DMS 273 (cell line): Measurements from ENCODE around the gene PTPRK.

Source experiments
- DNase-seq: peaks from one replicate; lab custom pipeline; 2025; ENCODE audit not compliant: unreplicated experiment; lab: John Stamatoyannopoulos, UW

The PTPRK gene

DNA sequence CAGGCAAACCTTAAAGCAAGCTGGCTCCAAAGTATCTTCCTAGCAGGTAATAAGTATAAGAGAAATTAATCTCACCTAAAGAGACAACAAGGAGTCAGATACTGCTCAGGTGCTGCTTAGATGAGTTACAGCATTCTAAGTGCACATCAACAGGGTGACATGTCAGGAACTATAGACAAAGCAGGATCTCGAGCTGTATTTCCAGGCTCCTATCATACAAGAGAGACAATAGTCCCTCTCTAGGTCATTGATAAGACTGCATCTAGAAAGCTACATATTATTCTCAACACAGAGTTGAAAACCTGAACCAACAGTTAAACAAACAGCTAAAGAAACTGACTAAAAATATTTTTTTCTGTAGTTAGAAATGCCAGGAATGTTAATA is 3.9 kb downstream of the PTPRK start:
- peak; percentile 47 for DNase-seq

DNA sequence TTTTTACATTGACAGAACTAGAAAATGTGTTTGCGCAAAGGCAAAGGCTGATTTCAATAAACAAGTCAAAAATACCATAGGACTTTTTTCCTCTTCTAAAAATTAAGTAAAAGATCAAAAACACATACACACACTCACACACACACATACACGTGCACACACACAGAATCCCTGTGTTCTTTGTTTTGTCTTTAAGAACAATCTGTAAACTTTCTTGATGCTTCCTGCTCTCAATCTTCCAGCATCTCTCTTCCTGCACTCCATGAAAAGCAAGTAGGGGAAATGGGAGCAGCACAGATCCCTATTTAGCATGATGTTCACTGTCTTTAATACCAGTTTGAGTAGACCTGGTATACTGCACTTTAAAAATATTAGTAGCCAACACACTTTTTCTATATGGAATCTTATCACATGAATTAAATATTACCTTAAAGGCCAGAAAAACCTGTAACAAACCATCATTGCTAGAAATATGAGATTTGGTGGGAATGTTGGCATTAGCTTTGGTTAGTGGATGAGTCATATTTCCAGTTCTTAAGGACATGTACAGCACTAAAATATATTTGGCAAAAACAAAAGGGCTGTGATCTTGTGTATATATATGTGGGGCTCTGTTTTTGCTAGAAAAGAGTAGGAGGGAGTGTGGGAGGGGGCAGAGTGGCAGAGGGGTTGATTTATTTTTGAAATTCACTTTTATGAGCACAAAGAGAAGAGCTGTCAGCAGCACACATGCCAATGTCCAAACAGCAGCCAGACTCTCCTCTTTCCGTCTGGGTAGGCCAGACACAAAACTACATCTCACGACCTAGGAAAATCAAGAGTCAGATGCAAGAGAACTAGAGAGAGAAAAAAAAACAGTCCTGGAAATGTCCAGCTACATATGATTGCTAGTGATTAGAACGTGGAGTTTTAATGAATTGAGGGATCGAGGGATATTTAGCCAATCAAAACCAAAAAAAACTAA is 4.6 kb downstream of the PTPRK start:
- no peak for DNase-seq

DNA sequence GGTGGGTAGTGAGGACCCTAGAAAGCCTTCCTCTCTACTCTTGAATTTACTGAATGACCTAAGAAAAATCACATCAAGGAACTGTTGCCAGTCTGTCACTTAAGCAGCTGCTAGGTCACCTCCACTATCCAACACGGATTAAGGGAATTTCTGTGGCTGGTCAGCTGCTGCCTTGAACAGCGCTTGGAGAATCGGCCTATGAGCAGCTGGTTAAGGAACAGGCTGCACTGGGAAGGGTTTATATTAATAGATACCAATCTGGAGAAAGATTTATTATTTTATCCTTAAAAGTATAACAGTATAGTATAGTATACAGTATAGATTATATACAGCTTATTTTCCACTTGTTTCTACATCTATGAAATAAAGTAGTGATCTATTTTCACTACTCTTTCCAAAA is 6.5 kb downstream of the PTPRK start:
- DNase-seq = peak; percentile 5

GRCh38 chr6:128512296-128512695 is 8.1 kb downstream of the PTPRK start:
- no peak for DNase-seq

GRCh38 chr6:128511506-128511905 is 8.9 kb downstream of the PTPRK start:
- DNase-seq = no peak

GRCh38 chr6:128509709-128510108 is 10.7 kb downstream of the PTPRK start:
- no peak for DNase-seq

GRCh38 chr6:128508588-128509296 is 11.7 kb downstream of the PTPRK start:
- DNase-seq = no peak

DNA sequence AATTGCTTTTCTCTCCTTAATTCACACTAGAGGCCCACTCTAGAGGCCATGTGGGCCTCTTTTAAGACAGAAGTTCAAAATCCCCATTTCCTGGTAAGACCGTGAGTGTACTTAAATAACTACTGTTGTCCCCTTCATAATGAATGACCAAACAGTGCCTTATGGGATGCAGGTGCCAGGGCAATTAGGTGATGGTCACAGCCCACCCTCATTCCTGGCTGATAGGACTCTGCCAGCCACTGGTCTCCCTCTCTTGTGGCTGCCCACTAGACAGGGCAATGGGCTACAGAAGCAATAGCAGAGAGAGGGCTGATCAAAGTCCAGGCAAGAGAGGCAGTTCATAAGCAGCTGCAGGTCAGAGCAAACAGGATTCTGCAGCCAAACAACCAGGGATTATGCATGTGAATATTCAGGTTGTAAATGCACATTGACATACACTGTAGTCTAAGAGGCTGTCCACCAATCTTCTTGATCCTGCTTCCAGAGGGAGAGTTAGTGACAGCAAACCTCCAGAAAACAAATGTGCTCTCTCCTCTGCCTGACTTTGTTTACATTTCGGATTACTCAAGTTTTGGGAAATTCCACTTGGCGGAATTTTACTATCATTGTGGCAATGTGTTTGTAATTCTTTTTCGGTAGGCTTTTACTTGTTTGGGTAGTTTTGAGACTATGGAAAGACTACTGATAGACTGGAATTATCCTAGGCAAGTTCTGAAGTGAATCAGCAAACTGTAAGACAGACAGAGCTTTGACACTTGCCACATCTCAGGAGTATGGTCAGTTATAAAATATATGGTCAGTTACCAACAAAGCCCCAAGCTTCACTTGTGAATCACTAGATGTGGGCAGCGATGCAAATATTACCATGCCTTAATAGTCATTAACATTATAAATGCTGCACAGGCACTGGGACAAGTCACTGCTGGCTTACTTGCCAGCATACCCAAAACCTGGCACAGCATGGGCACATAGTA is 12.8 kb downstream of the PTPRK start:
- DNase-seq = no peak

- DNase-seq = no peak
Measured at GRCh38 chr6:128505603-128506002, 14.8 kb downstream of the PTPRK start.

- no peak for DNase-seq
Measured at GRCh38 chr6:128504003-128504654, 16.3 kb downstream of the PTPRK start.

- DNase-seq = no peak
Measured at GRCh38 chr6:128500749-128501600, 19.4 kb downstream of the PTPRK start.

- DNase-seq = no peak
Measured at GRCh38 chr6:128500014-128500413, 20.4 kb downstream of the PTPRK start.

DNA sequence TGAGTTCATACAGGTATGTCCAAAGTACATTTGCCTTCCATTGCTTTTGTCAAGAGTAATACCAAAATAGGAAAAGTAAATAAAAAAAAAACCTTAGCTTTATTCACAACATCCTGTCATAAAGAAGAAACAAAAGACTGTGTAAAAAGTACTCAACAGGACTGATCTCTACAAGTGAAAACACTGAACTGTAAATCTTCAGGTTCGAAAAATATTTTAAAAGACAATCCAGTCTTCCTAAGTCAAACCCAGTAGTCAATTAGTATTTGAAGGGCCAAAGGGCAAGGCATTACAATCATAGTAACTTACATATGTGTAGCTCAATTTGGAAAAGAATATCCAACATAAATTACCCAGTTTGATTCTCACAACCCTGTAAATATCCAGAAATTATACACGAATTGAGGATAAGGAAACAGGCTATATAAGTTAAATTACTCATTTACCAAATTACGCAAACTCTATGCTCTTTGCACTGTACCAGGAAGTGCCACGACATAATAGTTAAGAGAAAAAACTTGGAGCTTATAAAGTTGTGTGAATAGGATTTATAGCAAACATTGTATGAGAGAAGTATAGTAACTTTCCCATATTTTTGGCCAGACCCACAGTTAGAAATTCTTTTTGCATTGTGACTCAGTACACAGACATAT is 21.2 kb downstream of the PTPRK start:
- no peak for DNase-seq

- DNase-seq = no peak
Measured at GRCh38 chr6:128498234-128498633, 22.2 kb downstream of the PTPRK start.

GRCh38 chr6:128495536-128496333 is 24.7 kb downstream of the PTPRK start:
- DNase-seq = no peak

DNA sequence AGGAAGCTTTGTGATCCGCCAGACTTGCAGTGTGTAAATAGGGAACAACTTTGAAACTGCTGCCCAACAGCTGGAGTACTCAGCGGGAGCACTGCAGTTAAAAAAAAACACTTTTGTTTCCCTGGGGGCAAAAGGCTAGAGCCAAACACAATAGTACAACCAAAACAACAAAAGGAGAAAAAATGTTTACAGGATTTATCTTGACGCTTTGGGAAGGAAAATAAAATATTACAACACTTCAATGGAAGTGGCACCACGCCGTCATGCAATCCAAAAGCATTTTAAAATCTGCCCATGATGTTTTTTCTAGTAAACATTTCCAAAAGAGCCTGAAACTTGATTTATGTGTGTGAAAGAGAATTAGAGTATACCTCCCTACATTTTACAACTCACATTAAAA is 26.0 kb downstream of the PTPRK start:
- no peak for DNase-seq

- no peak for DNase-seq
Measured at GRCh38 chr6:128493877-128494276, 26.5 kb downstream of the PTPRK start.

- DNase-seq = no peak
Measured at GRCh38 chr6:128492386-128492785, 28.0 kb downstream of the PTPRK start.
